Sigmoid colon (tissue), 4 donors: ENCODE results near the gene LRRC56.

Experiments used
- CTCF ChIP-seq, 4 experiments: fragments of 450-650 bp in 3 of 4; fragments of 200-600 bp in 1 of 4; IDR thresholded peaks; one replicate each; pipeline ENCODE4 v1.5.1; 2016 to 2019; ENCODE audit warnings: antibody characterized with exemption in 4 of 4, mild to moderate bottlenecking in 3 of 4, moderate library complexity in 2 of 4
- EP300 ChIP-seq, 4 donors: sonication (generic); formaldehyde crosslinking; IDR thresholded peaks; one replicate each; pipeline ENCODE4 v1.6.1; 2017; ENCODE audit warnings: antibody characterized with exemption in 4 of 4
- POLR2A ChIP-seq, 2 donors: fragments of 450-650 bp; IDR thresholded peaks; one replicate each; pipeline ENCODE4 v1.6.1; 2016; ENCODE audit warnings: antibody characterized with exemption in 2 of 2, mild to moderate bottlenecking in 2 of 2, moderate library complexity in 2 of 2
- POLR2AphosphoS5 ChIP-seq, 4 donors: sonication (generic); formaldehyde crosslinking; IDR thresholded peaks; one replicate each; pipeline ENCODE4 v1.6.1; 2017; ENCODE audit warnings: antibody characterized with exemption in 4 of 4

- TF ChIP-seq CTCF (IDR thresholded peaks at IDR 0.05) (no peak), EP300 (IDR thresholded peaks at IDR 0.05) (no peak), POLR2A (IDR thresholded peaks at IDR 0.05) (no peak), POLR2AphosphoS5 (IDR thresholded peaks at IDR 0.05) (no peak)
Measured at GRCh38 chr11:515131-515530, 22.2 kb upstream of the LRRC56 start.
